ENCODE results near the gene ZNF761.

The ZNF761 gene

GRCh38 chr19:53431399-53432087, at the start of gene ZNF761:
Gene ZNF761 (plus strand): TSS chr19:53431984. CDS start chr19:53447269, 15,285 bp downstream.
- peaks cover 34% of the 10 kb centered on the region for H3K79me2 ChIP-seq (ENCODE audit: control insufficient read depth, low read length)
- peaks cover 11% of the 10 kb centered on the region for H3K4me1 ChIP-seq (ENCODE audit: control insufficient read depth, low read length)
- H3K4me3 ChIP-seq (ENCODE audit: low read length) = peak within 1 kb of the TSS; percentile 87
- H3K27ac ChIP-seq (ENCODE audit: low read depth, low read length) = no peak within 1 kb of the TSS; the same call in 1 of the 2 replicates
- H3K4me2 ChIP-seq (ENCODE audit: low read length) = peak within 1 kb of the TSS; percentile 84
- peaks cover 33% of the 10 kb centered on the region for H3K36me3 ChIP-seq (ENCODE audit: control insufficient read depth, low read length)
- H3K9me3 ChIP-seq (ENCODE audit: control insufficient read depth, insufficient read depth, low read length) = peaks cover 15% of the 10 kb centered on the region; the same call in 1 of the 2 replicates
- H4K20me1 ChIP-seq (ENCODE audit: control insufficient read depth, insufficient read depth, low read depth, low read length) = no peaks in the 10 kb centered on the region
- H3K9me2 ChIP-seq (replicated peaks; ENCODE audit: control insufficient read depth, low read length) = no peaks in the 10 kb centered on the region
- H3K27me3 ChIP-seq (ENCODE audit: control insufficient read depth, low read length) = no peaks in the 10 kb centered on the region
- TF ChIP-seq EZH2phosphoT487 (IDR thresholded peaks at IDR 0.05; ENCODE audit: borderline replicate concordance, low read length) = no peak
- TF ChIP-seq CTCF (IDR thresholded peaks at IDR 0.05; ENCODE audit: low read depth, low read length, poor library complexity, severe bottlenecking) = no peak
- H3F3A ChIP-seq (ENCODE audit: control insufficient read depth, insufficient read depth) = no peaks in the 10 kb centered on the region

DNA sequence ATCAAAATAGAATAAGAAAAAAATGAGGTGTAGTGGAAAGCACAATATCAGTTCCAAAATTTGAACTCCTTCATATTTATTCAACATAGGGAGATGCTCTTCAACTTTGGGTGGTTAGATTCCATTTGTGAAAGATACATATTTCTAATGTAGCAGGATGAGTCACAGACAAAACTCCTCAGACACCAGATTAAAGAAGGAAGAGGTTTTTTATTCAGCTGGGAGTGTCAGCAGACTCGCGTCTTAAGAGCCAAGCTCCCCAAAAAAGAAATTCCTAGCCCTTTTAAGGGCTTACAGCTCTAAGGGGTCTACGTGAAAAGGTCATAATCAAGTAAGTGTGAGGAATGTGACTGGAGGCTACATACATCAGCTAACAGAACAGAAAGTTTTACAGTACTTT, 43.6 kb upstream of the ZNF761 start:
- no peaks in the 10 kb centered on the region for H3K9me2 ChIP-seq (replicated peaks; ENCODE audit: control insufficient read depth, low read length)
- no peak overlapping the region for H3K4me2 ChIP-seq (ENCODE audit: low read length)
- TF ChIP-seq EZH2phosphoT487 (IDR thresholded peaks at IDR 0.05; ENCODE audit: borderline replicate concordance, low read length) (no peak), CTCF (IDR thresholded peaks at IDR 0.05; ENCODE audit: low read depth, low read length, poor library complexity, severe bottlenecking) (no peak)
- H3K4me1 ChIP-seq (ENCODE audit: control insufficient read depth, low read length) = no peaks in the 10 kb centered on the region
- no peaks in the 10 kb centered on the region for H3K27me3 ChIP-seq (ENCODE audit: control insufficient read depth, low read length)
- no peak overlapping the region for H3K27ac ChIP-seq (ENCODE audit: low read depth, low read length)
- H3K9me3 ChIP-seq (ENCODE audit: control insufficient read depth, insufficient read depth, low read length) = peaks cover 46% of the 10 kb centered on the region
- H3F3A ChIP-seq (ENCODE audit: control insufficient read depth, insufficient read depth) = no peaks in the 10 kb centered on the region
- no peak overlapping the region for H3K4me3 ChIP-seq (ENCODE audit: low read length)
- no peaks in the 10 kb centered on the region for H4K20me1 ChIP-seq (ENCODE audit: control insufficient read depth, insufficient read depth, low read depth, low read length)
- H3K79me2 ChIP-seq (ENCODE audit: control insufficient read depth, low read length) = no peaks in the 10 kb centered on the region
- H3K36me3 ChIP-seq (ENCODE audit: control insufficient read depth, low read length) = peaks cover 28% of the 10 kb centered on the region

DNA sequence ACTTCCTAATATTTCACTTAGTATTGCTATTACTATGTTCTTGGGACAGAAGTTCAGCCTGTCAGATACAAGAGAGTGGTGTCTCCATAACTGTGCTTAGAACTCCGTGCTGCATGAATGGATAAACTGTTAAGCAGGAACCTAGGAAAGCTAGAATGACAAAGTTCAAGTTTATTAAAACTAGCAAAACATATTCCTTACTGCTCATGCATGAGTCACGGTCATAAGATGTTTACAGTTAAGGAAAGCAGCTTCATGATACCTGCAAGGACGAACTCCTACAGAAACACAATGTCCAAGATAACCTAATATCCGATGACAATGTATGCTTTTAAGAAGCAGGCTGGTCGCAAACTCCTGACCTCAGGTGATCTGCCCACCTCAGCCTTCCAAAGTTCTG, 42.9 kb upstream of the ZNF761 start:
- Histone ChIP-seq H4K20me1 (ENCODE audit: control insufficient read depth, insufficient read depth, low read depth, low read length) (no peaks in the 10 kb centered on the region), H3K36me3 (ENCODE audit: control insufficient read depth, low read length) (peaks cover 21% of the 10 kb centered on the region), H3F3A (ENCODE audit: control insufficient read depth, insufficient read depth) (no peaks in the 10 kb centered on the region), H3K79me2 (ENCODE audit: control insufficient read depth, low read length) (no peaks in the 10 kb centered on the region), H3K4me3 (ENCODE audit: low read length) (no peak overlapping the region), H3K4me1 (ENCODE audit: control insufficient read depth, low read length) (no peaks in the 10 kb centered on the region), H3K9me2 (replicated peaks; ENCODE audit: control insufficient read depth, low read length) (no peaks in the 10 kb centered on the region), H3K9me3 (ENCODE audit: control insufficient read depth, insufficient read depth, low read length) (peaks cover 38% of the 10 kb centered on the region), H3K4me2 (ENCODE audit: low read length) (no peak overlapping the region), H3K27ac (ENCODE audit: low read depth, low read length) (no peak overlapping the region), H3K27me3 (ENCODE audit: control insufficient read depth, low read length) (no peaks in the 10 kb centered on the region)
- TF ChIP-seq CTCF (IDR thresholded peaks at IDR 0.05; ENCODE audit: low read depth, low read length, poor library complexity, severe bottlenecking) (no peak), EZH2phosphoT487 (IDR thresholded peaks at IDR 0.05; ENCODE audit: borderline replicate concordance, low read length) (no peak)
